ENCODE measurements around the gene MTM1.
A peak's percentile ranks its signal among the peaks of the same experiment; 100 is the strongest.

The MTM1 gene

DNA sequence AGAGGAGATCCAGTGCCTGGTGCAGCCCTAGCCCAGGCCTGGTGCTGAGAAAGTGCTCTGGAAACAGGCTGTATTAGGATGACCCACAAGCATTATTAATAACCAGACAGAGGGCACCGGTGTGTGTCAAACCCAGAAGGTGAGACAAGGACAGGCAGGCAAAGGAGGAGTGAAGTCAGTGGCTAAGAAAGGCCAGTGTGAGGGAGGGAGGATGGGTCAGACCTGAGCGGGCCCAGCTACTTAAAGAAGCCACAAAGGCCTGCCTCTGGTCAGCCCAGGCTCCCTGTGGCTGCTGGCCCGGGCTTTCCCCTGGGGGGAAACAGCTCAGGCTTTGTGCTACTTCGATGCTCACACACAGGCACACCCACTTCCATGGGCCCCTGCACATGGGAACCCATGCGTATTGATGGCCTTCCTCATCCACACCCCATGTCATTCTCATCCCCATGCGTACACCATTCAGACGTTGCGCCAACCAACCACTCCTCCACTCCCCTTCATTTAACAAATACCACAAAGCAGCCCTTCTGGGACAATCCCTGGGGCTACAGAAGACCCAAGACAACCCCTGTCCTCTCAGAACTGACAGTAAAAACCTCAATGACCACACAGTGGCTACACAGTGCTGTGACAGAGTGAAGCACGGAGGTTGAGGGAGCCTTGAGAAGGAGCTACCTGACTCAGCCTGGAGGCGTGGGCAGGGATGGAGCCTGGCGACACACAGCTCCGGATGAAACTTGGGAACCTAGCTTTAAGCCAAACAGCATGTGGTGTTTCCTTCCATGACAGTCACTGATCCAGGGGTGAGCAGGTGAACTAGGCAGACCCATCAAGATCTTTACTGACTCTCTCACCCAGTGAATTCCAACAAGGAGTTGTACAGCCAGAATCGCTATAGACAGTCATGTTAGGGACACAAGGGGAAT, 24.9 kb upstream of the MTM1 start:
- no peak overlapping the region for H3K4me3 ChIP-seq (ENCODE audit: low read length)
- TF ChIP-seq CTCF (IDR thresholded peaks at IDR 0.05; ENCODE audit: insufficient read depth, low read depth, low read length, missing control alignments) = no peak
- no peak for DNase-seq (ENCODE audit: low read depth)

DNA sequence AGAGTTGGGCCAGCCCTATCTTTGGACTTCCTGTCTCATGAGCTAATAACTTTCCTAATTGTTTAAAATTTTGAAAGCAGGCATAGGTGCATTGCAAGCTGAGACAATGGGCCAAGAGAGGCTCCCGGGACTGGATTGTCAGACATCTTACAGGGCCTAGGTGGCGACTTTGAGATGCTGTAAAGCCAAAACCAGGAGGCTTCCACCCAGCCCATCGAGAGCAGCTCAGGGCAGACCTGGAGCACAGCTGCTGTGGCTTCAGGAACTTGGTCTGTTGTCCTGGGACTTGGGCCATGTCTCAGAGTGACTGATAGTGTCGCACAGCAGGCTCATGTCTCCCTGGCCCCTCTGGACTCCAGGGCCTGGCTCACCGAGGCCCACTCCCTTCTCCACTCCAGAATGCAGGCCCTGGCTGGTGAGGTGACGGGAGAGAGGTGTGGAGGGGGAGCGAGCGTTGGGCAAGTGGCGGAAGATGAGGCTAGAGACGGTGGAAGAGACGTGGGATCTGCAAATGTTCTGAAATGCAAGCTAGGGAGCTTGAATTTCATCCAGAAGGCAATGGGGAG, 24.1 kb upstream of the MTM1 start:
- peak; percentile 12 for TF ChIP-seq CTCF (IDR thresholded peaks at IDR 0.05; ENCODE audit: insufficient read depth, low read depth, low read length, missing control alignments)
- no peak for DNase-seq (ENCODE audit: low read depth)
- H3K4me3 ChIP-seq (ENCODE audit: low read length) = no peak overlapping the region

DNA sequence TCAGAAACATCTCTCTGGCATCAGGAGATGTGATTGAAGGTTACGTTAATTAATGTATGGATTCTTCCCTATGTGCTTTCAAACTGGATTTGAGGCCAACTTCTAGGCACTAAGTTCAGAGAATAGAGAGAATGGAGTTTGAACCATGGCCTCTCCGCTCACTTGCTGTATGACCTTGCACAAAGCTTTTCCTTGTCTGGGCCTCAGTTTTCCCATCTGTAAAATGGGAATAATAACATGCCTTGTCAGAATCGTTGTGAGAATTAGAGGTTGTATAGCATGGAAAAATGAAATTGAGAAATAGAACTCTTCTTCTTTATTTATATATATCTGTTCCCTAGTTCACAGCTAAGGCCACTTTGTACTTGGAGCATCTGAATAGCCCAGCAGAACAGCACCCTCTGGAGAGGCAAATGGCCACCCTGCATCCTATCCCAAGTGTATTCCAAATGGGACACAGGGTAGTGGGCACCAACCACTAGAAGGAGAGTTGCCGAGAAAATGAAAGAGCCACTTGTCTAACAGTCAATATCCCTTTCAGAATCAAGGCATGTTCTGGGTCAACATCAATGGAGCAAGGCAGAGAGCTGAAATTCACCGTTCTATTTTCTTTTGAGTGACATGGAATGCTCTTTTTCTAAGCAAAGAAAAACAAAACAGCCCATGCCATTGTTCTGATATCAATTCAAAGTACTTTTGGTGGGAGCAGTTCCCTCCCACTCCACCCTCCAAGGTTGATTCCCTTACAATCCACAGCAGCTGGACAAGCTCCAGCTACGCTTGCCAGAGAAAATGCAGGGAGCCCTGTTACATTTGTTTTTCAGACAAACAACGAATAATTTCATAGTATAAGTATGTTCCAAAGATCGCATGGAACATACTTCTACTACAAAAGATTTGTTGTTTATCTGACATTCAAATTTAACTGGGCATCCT, 23.3 kb upstream of the MTM1 start:
- no peak for TF ChIP-seq CTCF (IDR thresholded peaks at IDR 0.05; ENCODE audit: insufficient read depth, low read depth, low read length, missing control alignments)
- DNase-seq (ENCODE audit: low read depth) = no peak
- no peak overlapping the region for H3K4me3 ChIP-seq (ENCODE audit: low read length)

DNA sequence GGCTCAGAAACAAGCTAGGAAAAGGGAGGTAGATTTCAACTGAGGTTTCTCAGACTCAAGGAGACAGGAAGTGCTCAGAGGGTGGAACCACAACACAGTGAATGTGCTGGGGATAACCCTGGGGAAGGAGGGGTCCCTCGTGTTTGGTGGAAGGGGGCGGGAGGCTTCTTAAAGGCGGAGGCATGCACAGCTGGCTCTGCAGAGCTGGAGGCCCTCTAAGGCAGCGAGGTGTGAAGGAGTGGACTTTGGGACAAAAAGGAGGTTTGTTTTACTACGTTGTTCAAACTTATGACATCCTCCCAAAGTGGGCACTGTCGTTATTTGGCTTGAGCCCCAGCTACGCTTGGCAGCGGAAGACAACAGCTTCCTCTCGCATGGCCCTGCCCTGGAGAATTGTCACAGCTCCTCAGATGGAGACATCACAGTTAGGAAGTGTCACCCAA, 21.7 kb upstream of the MTM1 start:
- no peak overlapping the region for H3K4me3 ChIP-seq (ENCODE audit: low read length)
- no peak for DNase-seq (ENCODE audit: low read depth)
- TF ChIP-seq CTCF (IDR thresholded peaks at IDR 0.05; ENCODE audit: insufficient read depth, low read depth, low read length, missing control alignments) = no peak

DNA sequence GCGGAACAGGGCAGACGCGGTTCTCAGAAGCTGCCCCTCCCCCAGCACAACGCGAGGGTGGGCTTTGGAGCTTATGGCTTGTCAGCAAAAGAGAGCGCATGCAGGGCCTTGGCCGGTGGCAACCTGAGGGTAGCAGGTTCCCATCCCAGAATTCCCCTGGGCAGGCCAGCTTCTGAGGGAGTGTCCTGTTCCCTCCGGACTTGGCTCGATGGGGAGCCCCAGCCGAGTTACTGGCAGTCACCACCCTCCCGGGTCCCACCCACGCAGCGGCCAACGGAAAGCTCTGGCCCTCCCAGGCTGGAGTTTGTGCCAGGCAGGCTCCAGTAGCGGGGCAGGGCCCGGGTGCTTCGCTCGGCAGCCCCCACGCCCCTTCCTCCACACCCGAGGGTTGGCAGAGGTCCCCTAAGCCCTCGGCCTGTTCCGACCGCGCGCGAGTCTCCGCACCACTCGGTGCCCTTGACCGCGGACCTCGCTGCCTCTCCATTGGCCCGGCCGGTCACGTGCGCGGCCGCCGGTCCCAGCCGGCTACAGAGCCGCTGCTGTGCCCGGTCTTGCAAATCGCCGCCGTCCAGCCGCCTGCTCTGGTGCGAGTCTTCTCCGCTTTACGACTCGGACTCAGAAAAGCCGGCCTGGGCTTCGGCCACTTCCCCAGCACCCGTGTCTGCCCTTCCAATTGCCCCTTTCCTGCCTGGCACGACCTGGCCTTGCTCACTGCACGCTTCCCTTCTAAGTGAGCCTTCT, 20.9 kb upstream of the MTM1 start:
- DNase-seq (ENCODE audit: low read depth) = peak; percentile 18
- no peak overlapping the region for H3K4me3 ChIP-seq (ENCODE audit: low read length)
- TF ChIP-seq CTCF (IDR thresholded peaks at IDR 0.05; ENCODE audit: insufficient read depth, low read depth, low read length, missing control alignments) = no peak

DNA sequence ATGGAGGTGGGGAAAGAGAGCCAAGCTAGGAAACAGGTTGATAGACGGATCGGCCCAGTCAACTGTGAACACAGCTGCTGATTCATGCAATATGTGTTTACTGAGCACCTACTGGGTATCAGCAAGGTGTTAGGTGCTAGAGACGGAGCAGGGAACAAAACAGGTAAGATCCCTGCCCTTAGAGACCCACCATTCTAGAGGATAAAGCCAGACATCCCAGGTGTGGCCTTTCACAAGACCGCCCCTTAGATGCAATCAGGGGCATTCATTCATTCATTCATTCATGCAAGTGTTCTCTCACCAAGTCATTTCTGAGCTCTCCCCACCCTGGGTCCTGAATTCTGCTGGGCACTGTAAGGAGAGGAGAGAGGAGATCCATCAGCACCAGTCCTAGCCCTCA, 20.2 kb upstream of the MTM1 start:
- no peak for DNase-seq (ENCODE audit: low read depth)
- H3K4me3 ChIP-seq (ENCODE audit: low read length) = no peak overlapping the region

More for the DNA sequence above, 20.2 kb upstream of the MTM1 start:
- no peak for TF ChIP-seq CTCF (IDR thresholded peaks at IDR 0.05; ENCODE audit: insufficient read depth, low read depth, low read length, missing control alignments)

Measured in epithelial cell of esophagus (primary cell).